ENCODE results near the gene SRPRB. TPM values are rescaled to one million over a fixed set of nuclear protein-coding genes. Genes with fewer than 3 reads are reported as not detected.

SRPRB gene
- total and polyA plus RNA-seq, 9 of the 15 experiments (the other 6 are each of a cell fraction or from before 2014, with no cell fraction given): 29.5 to 66.0 (median 41.4) TPM

DNA sequence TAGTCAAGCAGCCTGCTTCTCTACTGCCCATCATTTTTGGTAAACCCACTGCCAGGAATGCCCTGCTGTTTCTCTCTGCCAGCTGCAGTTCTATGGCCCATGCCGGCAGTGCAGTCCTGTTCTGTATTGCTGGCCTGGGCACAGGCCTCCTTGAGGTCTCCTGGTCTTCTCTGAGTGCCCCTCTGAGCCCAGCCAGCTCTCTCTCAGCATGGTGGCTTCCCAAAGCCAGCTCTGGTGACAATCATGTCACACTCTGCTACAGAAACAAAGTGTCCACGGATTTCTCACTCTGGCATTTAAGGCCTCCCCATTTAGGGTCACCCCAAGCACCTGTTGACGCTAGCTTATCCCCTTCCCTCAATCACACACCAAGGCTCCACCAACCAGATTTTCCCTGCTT is 24.5 kb downstream of the SRPRB start:
- DNase-seq (ENCODE audit: extremely low read depth in 1 of 4, low spot score in 3 of 4): no peak
- H3K4me1 ChIP-seq (replicated peaks in 1 of 2; ENCODE audit: control insufficient read depth in 2 of 2, insufficient read depth in 2 of 2, low read length in 2 of 2): peaks cover 0 to 5% of the 10 kb centered on the region in 2 experiments; a peak in 2 of 5 replicates
- in situ Hi-C loops (cut with MboI) (no loop called here), intact Hi-C loops (cut with micrococcal nuclease) (loop anchor here (5.0 kb wide), 1 partner anchor 97 kb away; no protein-coding TSS in a partner anchor)
- H3K79me2 ChIP-seq (ENCODE audit: control insufficient read depth, insufficient read depth, low read length): no peaks in the 10 kb centered on the region
- no peak for ATAC-seq
- no peaks in the 10 kb centered on the region for H4K20me1 ChIP-seq (replicated peaks; ENCODE audit: control insufficient read depth, insufficient read depth, low read length)
- no peak overlapping the region for H3K4me3 ChIP-seq
- no TSS peak for BruUV-seq (replicated peaks)
- WGBS (ENCODE audit: insufficient coverage, low coverage, missing lambda C conversion rate): 17% methylated on average over 3 of the region's 3 CpGs
- no peaks in the 10 kb centered on the region for H3K9me1 ChIP-seq (ENCODE audit: control insufficient read depth, insufficient read depth, low read length)
- no peaks in the 10 kb centered on the region for H3K27me3 ChIP-seq (ENCODE audit: control insufficient read depth in 2 of 2, insufficient read depth in 2 of 2, low read length in 2 of 2)
- CTCF ChIA-PET (ENCODE audit: low intra/inter-chr PET ratio): no interaction called here
- peaks cover 4% of the 10 kb centered on the region; the same call in 1 of the 3 replicates for H3K36me3 ChIP-seq (ENCODE audit: control insufficient read depth, insufficient read depth, low read length)
- POLR2A ChIA-PET: no interaction called here
- H3K9me3 ChIP-seq (replicated peaks; ENCODE audit: control insufficient read depth, insufficient read depth, low read depth, low read length): no peaks in the 10 kb centered on the region
- no peak overlapping the region for H3K4me2 ChIP-seq (ENCODE audit: insufficient read depth, low read length)
- no peak overlapping the region for H3K9ac ChIP-seq (ENCODE audit: insufficient read depth in 1 of 2, low read depth in 2 of 2, low read length in 2 of 2)
- H2AFZ ChIP-seq (ENCODE audit: low read depth, low read length): no peak overlapping the region
- no peak overlapping the region for H3K27ac ChIP-seq (ENCODE audit: extremely low read depth, low read depth, low read length)
- no peak for FAIRE-seq
- TF ChIP-seq CHD1 (IDR thresholded peaks at IDR 0.05; ENCODE audit: low read length) (no peak), PTRF (tag; IDR thresholded peaks at IDR 0.05) (no peak), DDX20 (tag; IDR thresholded peaks at IDR 0.05; ENCODE audit: low read depth) (no peak), NBN (IDR thresholded peaks at IDR 0.05; ENCODE audit: low read depth) (no peak), KLF13 (tag; IDR thresholded peaks at IDR 0.05; ENCODE audit: borderline replicate concordance, low read depth) (no peak), STAT5B (CRISPR knock-in tag; IDR thresholded peaks at IDR 0.05) (no peak), KLF6 (CRISPR knock-in tag; IDR thresholded peaks at IDR 0.05; ENCODE audit: borderline replicate concordance) (no peak), ZNF561 (CRISPR knock-in tag; conservative IDR thresholded peaks at IDR 0.05) (no peak), EGR1 (conservative IDR thresholded peaks at IDR 0.05) (no peak), EP300 (IDR thresholded peaks at IDR 0.05; ENCODE audit: low read length) (no peak), SREBF1 (IDR thresholded peaks at IDR 0.05; ENCODE audit: borderline replicate concordance, low read depth, low read length) (no peak)
- TF ChIP-seq, protein P1, sequence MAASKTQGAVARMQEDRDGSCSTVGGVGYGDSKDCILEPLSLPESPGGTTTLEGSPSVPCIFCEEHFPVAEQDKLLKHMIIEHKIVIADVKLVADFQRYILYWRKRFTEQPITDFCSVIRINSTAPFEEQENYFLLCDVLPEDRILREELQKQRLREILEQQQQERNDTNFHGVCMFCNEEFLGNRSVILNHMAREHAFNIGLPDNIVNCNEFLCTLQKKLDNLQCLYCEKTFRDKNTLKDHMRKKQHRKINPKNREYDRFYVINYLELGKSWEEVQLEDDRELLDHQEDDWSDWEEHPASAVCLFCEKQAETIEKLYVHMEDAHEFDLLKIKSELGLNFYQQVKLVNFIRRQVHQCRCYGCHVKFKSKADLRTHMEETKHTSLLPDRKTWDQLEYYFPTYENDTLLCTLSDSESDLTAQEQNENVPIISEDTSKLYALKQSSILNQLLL (CRISPR knock-in tag; IDR thresholded peaks at IDR 0.05; ENCODE audit: borderline replicate concordance): no peak
- TF ChIP-seq, protein P2, sequence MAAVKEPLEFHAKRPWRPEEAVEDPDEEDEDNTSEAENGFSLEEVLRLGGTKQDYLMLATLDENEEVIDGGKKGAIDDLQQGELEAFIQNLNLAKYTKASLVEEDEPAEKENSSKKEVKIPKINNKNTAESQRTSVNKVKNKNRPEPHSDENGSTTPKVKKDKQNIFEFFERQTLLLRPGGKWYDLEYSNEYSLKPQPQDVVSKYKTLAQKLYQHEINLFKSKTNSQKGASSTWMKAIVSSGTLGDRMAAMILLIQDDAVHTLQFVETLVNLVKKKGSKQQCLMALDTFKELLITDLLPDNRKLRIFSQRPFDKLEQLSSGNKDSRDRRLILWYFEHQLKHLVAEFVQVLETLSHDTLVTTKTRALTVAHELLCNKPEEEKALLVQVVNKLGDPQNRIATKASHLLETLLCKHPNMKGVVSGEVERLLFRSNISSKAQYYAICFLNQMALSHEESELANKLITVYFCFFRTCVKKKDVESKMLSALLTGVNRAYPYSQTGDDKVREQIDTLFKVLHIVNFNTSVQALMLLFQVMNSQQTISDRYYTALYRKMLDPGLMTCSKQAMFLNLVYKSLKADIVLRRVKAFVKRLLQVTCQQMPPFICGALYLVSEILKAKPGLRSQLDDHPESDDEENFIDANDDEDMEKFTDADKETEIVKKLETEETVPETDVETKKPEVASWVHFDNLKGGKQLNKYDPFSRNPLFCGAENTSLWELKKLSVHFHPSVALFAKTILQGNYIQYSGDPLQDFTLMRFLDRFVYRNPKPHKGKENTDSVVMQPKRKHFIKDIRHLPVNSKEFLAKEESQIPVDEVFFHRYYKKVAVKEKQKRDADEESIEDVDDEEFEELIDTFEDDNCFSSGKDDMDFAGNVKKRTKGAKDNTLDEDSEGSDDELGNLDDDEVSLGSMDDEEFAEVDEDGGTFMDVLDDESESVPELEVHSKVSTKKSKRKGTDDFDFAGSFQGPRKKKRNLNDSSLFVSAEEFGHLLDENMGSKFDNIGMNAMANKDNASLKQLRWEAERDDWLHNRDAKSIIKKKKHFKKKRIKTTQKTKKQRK (IDR thresholded peaks at IDR 0.05; ENCODE audit: borderline replicate concordance, low read depth, low read length): no peak
- TF ChIP-seq, protein P3, sequence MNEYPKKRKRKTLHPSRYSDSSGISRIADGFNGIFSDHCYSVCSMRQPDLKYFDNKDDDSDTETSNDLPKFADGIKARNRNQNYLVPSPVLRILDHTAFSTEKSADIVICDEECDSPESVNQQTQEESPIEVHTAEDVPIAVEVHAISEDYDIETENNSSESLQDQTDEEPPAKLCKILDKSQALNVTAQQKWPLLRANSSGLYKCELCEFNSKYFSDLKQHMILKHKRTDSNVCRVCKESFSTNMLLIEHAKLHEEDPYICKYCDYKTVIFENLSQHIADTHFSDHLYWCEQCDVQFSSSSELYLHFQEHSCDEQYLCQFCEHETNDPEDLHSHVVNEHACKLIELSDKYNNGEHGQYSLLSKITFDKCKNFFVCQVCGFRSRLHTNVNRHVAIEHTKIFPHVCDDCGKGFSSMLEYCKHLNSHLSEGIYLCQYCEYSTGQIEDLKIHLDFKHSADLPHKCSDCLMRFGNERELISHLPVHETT (CRISPR knock-in tag; conservative IDR thresholded peaks at IDR 0.05 in 1 of 2, IDR thresholded peaks at IDR 0.05 in 1 of 2): no peak
- TF ChIP-seq, protein P4, sequence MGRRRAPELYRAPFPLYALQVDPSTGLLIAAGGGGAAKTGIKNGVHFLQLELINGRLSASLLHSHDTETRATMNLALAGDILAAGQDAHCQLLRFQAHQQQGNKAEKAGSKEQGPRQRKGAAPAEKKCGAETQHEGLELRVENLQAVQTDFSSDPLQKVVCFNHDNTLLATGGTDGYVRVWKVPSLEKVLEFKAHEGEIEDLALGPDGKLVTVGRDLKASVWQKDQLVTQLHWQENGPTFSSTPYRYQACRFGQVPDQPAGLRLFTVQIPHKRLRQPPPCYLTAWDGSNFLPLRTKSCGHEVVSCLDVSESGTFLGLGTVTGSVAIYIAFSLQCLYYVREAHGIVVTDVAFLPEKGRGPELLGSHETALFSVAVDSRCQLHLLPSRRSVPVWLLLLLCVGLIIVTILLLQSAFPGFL (CRISPR knock-in tag; IDR thresholded peaks at IDR 0.05): no peak
